ENCODE data around the gene RNF123.
"Not testable (repeated sequence)": the region's sequence is repeated elsewhere in the genome, so short reads cannot be mapped to it uniquely, and the experiment has no call there.

GRCh38 chr3:49689908-49690624 is 709 bp downstream of the RNF123 start:
- TF ChIP-seq, protein P1, sequence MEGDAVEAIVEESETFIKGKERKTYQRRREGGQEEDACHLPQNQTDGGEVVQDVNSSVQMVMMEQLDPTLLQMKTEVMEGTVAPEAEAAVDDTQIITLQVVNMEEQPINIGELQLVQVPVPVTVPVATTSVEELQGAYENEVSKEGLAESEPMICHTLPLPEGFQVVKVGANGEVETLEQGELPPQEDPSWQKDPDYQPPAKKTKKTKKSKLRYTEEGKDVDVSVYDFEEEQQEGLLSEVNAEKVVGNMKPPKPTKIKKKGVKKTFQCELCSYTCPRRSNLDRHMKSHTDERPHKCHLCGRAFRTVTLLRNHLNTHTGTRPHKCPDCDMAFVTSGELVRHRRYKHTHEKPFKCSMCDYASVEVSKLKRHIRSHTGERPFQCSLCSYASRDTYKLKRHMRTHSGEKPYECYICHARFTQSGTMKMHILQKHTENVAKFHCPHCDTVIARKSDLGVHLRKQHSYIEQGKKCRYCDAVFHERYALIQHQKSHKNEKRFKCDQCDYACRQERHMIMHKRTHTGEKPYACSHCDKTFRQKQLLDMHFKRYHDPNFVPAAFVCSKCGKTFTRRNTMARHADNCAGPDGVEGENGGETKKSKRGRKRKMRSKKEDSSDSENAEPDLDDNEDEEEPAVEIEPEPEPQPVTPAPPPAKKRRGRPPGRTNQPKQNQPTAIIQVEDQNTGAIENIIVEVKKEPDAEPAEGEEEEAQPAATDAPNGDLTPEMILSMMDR (IDR thresholded peaks at IDR 0.05; ENCODE audit: low read length), result not testable (repeated sequence)
- TF ChIP-seq EZH2 (IDR thresholded peaks at IDR 0.05; ENCODE audit: borderline replicate concordance, low read length), result not testable (repeated sequence)

All from OCI-LY1 (cell line).